ENCODE results near the gene TRAF2.
A peak's percentile ranks its signal among the peaks of the same experiment; 100 is the strongest.

TRAF2 gene

DNA sequence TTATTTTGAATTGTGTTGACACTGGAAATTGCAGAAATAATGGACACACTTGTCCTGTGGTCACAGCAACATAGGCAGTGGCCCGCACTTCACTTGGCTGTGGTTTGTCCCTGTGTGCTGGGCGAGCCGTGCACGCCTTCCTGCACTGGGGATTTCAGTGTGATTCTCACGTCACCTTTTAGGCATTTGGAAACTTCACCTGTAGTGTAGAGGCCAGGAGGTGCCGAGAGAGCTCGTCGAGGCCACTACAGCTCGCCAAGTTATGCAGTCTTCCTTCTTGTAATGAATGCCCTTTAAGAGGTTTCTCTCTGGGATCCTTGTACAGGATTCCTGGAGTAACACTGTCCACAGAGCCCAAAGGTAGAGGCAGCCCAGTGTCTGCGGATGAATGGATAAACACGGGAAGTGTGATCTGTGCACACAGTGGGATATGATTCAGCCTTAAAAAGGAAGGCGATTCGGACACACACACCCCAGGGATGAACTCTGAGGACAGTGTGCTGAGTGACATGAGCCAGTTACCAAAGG is 14.7 kb downstream of the TRAF2 start:
- no peak for DNase-seq (ENCODE audit: low read depth, low spot score)
- H3K4me3 ChIP-seq (ENCODE audit: low read depth, low read length) = no peak overlapping the region
- in situ Hi-C loops (cut with HindIII; ENCODE audit: low sequenced_read_pairs) = no loop called here
- TF ChIP-seq, protein P1, sequence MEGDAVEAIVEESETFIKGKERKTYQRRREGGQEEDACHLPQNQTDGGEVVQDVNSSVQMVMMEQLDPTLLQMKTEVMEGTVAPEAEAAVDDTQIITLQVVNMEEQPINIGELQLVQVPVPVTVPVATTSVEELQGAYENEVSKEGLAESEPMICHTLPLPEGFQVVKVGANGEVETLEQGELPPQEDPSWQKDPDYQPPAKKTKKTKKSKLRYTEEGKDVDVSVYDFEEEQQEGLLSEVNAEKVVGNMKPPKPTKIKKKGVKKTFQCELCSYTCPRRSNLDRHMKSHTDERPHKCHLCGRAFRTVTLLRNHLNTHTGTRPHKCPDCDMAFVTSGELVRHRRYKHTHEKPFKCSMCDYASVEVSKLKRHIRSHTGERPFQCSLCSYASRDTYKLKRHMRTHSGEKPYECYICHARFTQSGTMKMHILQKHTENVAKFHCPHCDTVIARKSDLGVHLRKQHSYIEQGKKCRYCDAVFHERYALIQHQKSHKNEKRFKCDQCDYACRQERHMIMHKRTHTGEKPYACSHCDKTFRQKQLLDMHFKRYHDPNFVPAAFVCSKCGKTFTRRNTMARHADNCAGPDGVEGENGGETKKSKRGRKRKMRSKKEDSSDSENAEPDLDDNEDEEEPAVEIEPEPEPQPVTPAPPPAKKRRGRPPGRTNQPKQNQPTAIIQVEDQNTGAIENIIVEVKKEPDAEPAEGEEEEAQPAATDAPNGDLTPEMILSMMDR (IDR thresholded peaks at IDR 0.05; ENCODE audit: low read depth, low read length) = no peak

DNA sequence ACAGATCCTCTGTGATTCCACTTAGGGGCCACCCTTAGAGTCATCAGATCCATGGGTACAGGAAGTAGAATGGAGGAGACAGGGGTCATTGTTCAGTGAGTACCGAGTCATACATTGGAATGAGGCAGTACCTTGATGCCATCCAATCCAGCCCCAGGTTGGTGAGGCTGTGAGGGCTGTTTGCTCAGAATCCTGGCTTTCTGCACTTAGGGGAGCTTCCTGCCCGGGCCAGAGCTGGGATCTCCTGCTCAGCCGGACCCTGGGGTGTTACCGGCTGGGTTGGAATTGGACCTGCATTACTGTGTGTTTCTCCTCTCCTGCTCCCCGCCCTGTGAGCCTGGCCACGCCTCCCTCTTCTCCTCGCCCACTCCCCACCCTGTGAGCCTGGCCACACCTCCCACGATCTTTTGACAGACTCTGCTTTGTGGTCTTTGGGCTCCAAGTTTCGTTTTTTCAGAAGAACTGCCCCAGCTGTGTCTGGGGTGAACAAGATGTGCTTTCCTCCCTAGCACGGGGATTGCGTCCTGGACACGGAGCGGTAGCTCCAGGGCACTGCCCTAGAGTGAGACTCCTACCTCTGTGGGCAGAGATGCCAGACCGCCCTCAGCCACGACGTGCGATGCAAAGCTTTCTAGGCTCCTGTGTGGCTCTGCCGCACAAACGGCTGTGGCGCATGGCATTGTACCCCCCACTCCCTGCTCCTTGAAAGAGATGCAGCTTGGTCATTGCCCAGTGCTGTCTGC is 15.4 kb downstream of the TRAF2 start:
- TF ChIP-seq, protein P1 (IDR thresholded peaks at IDR 0.05; ENCODE audit: low read depth, low read length) = no peak
- DNase-seq (ENCODE audit: low read depth, low spot score) = peak; percentile 19
- in situ Hi-C loops (cut with HindIII; ENCODE audit: low sequenced_read_pairs) = no loop called here
- H3K4me3 ChIP-seq (ENCODE audit: low read depth, low read length) = no peak overlapping the region

DNA sequence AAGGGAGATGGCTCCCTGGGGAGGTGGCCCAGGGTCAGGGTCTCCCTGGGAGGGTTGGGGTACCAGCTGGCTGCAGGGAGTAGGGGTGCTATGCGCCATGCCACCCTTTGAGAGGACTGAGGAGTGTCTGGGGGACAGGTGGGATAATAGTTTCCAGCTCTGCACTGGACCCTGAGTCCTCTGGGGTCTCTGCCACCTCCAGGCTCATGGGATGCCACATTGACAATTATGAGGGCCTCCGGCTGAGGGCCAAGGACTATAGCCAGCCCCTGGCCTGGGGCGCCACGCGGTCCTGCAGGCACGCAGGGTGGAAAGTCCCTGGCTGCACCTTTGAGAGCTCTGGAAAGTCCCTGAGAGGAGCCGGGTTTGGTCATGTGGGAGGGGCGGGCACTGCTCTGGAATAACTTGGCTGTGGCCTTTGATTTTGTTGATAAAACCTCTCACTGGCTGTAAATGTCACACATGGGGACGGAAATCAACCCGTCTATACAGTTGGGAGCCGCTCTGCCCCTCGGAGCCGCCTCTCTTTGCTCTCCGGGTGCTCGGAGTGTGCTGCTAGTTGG is 16.0 kb downstream of the TRAF2 start:
- TF ChIP-seq, protein P1 (IDR thresholded peaks at IDR 0.05; ENCODE audit: low read depth, low read length) = no peak
- in situ Hi-C loops (cut with HindIII; ENCODE audit: low sequenced_read_pairs) = no loop called here
- peak; percentile 32 for DNase-seq (ENCODE audit: low read depth, low spot score)
- H3K4me3 ChIP-seq (ENCODE audit: low read depth, low read length) = no peak overlapping the region

DNA sequence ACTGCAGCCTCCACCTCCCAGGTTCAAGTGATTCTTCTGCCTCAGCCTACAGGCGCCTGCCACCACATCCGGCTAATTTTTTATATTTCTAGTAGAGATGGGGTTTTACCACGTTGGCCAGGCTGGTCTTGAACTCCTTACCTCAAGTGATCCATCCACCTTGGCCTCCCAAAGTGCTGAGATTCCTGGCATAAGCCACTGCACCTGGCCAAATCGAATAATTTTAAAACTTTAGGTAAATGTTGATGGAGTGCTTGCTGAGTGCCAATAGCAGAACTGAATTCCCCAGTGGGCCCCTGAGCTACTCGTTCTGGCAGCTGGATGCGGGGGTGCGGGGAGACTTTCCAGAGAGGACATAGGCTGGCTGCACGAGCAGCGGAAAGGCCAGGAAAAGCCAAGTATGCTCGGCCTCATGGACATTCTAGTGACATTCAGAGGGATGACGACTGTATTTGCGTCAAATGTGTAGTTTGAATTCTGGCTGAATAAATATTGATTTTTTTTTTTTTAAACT is 16.8 kb downstream of the TRAF2 start:
- in situ Hi-C loops (cut with HindIII; ENCODE audit: low sequenced_read_pairs) = no loop called here
- TF ChIP-seq, protein P1 (IDR thresholded peaks at IDR 0.05; ENCODE audit: low read depth, low read length) = no peak
- H3K4me3 ChIP-seq (ENCODE audit: low read depth, low read length) = no peak overlapping the region
- no peak for DNase-seq (ENCODE audit: low read depth, low spot score)

DNA sequence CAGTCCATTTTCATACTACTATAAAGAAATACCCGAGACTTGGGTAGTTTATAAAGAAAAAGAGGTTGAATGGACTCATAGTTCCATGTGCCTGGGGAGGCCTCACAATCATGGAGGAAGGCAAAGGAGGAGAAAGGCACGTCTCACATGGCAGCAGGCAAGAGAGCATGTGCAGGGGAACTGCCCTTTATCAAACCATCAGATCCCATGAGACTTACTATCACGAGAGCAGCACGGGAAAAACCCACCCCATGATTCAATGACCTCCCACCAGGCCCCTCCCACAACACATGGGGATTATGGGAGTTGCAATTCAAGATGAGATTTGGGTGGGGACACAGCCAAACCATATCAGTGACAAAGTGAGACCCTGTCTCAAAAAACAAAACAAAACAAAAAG is 19.9 kb downstream of the TRAF2 start:
- in situ Hi-C loops (cut with HindIII; ENCODE audit: low sequenced_read_pairs) = no loop called here
- H3K4me3 ChIP-seq (ENCODE audit: low read depth, low read length) = no peak overlapping the region
- TF ChIP-seq, protein P1 (IDR thresholded peaks at IDR 0.05; ENCODE audit: low read depth, low read length) = no peak
- DNase-seq (ENCODE audit: low read depth, low spot score) = no peak

DNA sequence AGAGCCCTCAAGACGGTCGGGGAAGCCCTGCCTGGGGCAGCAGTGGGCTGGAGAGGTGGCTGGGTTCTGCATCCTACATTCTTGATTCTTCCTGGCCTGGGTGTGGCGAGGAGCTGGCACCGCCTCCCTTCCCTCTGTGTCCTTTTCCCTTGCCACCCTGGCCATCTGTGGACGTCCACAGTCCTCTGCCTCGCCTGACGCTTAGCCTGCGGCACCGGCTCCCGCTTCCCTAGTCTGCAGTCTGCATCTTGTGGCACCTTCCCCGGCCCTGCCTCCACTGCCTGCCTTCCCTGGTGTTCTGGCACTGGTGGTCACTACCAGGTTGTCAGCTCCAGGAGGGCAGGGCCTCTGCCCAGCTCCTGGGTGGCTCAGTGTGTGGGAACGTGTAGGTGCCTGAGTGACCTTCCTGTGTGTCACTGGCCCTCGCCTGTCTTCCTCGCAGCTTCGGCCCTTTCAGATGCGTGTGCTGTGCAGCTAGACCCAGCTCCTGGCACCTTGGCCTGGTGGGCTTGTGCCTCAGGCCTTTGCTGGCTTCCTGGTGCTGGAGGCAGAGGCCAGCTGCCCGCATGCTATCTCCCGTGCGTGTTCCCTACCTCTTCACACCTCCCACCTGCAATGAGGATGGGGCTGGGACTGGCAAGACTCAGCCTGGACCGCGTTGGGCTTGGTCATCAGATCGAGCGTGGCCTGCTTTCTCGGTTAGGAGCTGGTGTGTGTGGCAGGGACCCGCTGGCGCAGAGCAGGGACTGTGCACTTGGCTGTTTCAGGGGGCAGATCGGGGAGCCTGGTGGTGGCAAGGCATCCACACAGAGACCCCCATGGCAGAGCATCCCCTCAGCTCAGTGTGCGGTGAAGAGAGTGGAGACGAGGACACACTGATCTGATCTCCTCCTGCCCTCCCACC is 20.9 kb downstream of the TRAF2 start:
- H3K4me3 ChIP-seq (ENCODE audit: low read depth, low read length) = no peak overlapping the region
- TF ChIP-seq, protein P1 (IDR thresholded peaks at IDR 0.05; ENCODE audit: low read depth, low read length) = no peak
- DNase-seq (ENCODE audit: low read depth, low spot score) = no peak
- in situ Hi-C loops (cut with HindIII; ENCODE audit: low sequenced_read_pairs) = no loop called here

Measured in astrocyte of the spinal cord (primary cell).